Measurements from ENCODE around the gene ARHGEF10L. TPM values are rescaled to one million over a fixed set of nuclear protein-coding genes. Genes with fewer than 3 reads are reported as not detected.

Gene ARHGEF10L
- total RNA-seq, 3 donors from 2014 or later (not counting 1 experiment from before 2014, with no cell fraction given): 0.70 to 1.7 (median 0.94) TPM

DNA sequence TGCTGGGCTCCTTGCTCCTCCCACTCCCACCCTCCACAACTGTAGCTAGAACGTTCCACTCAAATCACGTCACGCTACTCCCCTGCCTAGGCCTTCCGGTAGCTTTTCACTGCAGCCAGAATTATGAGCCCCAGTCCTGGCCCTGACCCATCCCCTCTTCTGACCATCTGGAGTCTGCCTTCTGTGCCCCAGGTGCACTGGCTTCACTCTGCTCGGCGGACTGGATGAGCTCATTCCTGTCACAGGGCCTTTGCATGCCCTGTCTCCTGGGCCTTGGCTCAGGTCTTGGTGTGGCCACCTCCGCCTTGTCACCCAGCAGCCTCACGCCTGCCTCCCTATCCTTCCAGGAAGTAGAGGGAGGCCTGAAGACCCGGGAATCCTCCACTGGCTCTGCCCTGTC is 153.1 kb downstream of the ARHGEF10L start:
- H3K27me3 ChIP-seq (ENCODE audit: control insufficient read depth, insufficient read depth, low read length): no peaks in the 10 kb centered on the region
- Mint-ChIP-seq H3K36me3 (no peaks in the 10 kb centered on the region), H3K27me3 (ENCODE audit: low read depth in 2 of 2) (peaks cover 2 to 8% of the 10 kb centered on the region in 2 donors), H3K9me3 (no peaks in the 10 kb centered on the region), H3K27ac (no peak overlapping the region), H3K4me1 (no peaks in the 10 kb centered on the region), H3K4me3 (no peak overlapping the region)
- no peak overlapping the region for H3K4me3 ChIP-seq (ENCODE audit: low read length)
- DNase-seq (no peak), ATAC-seq (no peak)
- H3K9me3 ChIP-seq (ENCODE audit: control insufficient read depth, insufficient read depth, low read length): no peaks in the 10 kb centered on the region
- H3K27ac ChIP-seq (ENCODE audit: low read length): no peak overlapping the region
- H3K4me1 ChIP-seq (ENCODE audit: control insufficient read depth, insufficient read depth, low read length): no peaks in the 10 kb centered on the region
- intact Hi-C loops (cut with micrococcal nuclease): no loop called here
- no peaks in the 10 kb centered on the region for H3K36me3 ChIP-seq (ENCODE audit: control insufficient read depth, insufficient read depth, low read length)
- TF ChIP-seq, protein P1, sequence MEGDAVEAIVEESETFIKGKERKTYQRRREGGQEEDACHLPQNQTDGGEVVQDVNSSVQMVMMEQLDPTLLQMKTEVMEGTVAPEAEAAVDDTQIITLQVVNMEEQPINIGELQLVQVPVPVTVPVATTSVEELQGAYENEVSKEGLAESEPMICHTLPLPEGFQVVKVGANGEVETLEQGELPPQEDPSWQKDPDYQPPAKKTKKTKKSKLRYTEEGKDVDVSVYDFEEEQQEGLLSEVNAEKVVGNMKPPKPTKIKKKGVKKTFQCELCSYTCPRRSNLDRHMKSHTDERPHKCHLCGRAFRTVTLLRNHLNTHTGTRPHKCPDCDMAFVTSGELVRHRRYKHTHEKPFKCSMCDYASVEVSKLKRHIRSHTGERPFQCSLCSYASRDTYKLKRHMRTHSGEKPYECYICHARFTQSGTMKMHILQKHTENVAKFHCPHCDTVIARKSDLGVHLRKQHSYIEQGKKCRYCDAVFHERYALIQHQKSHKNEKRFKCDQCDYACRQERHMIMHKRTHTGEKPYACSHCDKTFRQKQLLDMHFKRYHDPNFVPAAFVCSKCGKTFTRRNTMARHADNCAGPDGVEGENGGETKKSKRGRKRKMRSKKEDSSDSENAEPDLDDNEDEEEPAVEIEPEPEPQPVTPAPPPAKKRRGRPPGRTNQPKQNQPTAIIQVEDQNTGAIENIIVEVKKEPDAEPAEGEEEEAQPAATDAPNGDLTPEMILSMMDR (IDR thresholded peaks at IDR 0.05): no peak
- WGBS (ENCODE audit: insufficient coverage): 78% methylated on average over 9 of the region's 9 CpGs

DNA sequence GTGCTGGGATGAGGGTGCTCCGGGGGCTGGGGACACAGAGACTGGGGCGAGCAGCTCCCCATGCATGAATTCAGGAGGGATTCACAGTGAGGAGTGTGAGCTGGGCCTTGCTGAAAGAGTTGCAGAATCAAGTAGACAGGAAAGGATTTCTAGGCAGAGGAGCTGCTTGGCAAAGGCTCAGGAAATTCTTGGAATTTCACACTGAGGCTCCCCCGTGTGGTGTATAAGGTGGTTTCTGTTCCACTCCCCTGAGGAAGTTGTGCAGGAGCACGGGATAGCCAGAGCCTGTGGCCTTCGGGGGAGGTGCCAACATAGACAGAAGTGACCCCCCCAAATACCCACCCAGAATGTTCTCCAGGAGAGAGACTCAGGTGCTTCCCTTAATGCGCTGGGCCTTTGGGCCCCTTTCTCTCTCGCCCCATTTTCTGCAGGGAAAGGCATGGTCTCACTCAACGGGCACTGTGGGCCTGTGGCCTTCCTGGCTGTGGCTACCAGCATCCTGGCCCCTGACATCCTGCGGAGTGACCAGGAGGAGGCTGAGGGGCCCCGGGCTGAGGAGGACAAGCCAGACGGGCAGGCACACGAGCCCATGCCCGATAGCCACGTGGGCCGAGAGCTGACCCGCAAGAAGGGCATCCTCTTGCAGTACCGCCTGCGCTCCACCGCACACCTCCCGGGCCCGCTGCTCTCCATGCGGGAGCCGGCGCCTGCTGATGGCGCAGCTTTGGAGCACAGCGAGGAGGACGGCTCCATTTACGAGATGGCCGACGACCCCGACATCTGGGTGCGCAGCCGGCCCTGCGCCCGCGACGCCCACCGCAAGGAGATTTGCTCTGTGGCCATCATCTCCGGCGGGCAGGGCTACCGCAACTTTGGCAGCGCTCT is 157.2 kb downstream of the ARHGEF10L start:
- Mint-ChIP-seq H3K4me3 (no peak overlapping the region), H3K27ac (no peak overlapping the region), H3K4me1 (no peaks in the 10 kb centered on the region), H3K36me3 (no peaks in the 10 kb centered on the region), H3K9me3 (no peaks in the 10 kb centered on the region), H3K27me3 (ENCODE audit: low read depth in 2 of 2) (peaks cover 6 to 14% of the 10 kb centered on the region in 2 donors)
- TF ChIP-seq, protein P1 (IDR thresholded peaks at IDR 0.05): no peak
- WGBS (ENCODE audit: insufficient coverage): 85% methylated on average over 42 of the region's 42 CpGs
- H3K27me3 ChIP-seq (ENCODE audit: control insufficient read depth, insufficient read depth, low read length): no peaks in the 10 kb centered on the region
- ATAC-seq (no peak), DNase-seq (no peak)
- H3K4me1 ChIP-seq (ENCODE audit: control insufficient read depth, insufficient read depth, low read length): no peaks in the 10 kb centered on the region
- no peak overlapping the region for H3K4me3 ChIP-seq (ENCODE audit: low read length)
- H3K9me3 ChIP-seq (ENCODE audit: control insufficient read depth, insufficient read depth, low read length): no peaks in the 10 kb centered on the region
- no peaks in the 10 kb centered on the region for H3K36me3 ChIP-seq (ENCODE audit: control insufficient read depth, insufficient read depth, low read length)
- intact Hi-C loops (cut with micrococcal nuclease): no loop called here
- H3K27ac ChIP-seq (ENCODE audit: low read length): no peak overlapping the region

DNA sequence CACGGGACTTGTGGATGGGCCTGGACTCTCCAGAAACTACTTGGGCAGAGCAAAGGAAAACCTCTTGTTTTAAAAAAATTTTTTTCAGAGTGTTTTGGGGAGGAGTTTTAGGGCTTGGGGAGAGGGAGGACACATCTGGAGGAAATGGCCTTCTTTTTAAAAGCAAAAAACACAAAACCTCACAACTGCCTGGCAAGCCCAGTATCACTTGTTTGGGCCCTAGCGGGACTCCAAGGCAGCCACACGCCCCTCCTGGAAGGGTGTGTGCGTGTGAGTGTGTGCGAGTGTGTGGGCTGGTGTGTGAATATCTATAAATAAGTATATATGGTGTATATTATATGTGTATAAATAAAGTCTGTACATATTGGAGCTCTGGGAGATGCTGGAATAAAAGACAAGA is 158.0 kb downstream of the ARHGEF10L start:
- Histone ChIP-seq H3K27me3 (ENCODE audit: control insufficient read depth, insufficient read depth, low read length) (no peaks in the 10 kb centered on the region), H3K4me1 (ENCODE audit: control insufficient read depth, insufficient read depth, low read length) (no peaks in the 10 kb centered on the region)
- TF ChIP-seq, protein P1 (IDR thresholded peaks at IDR 0.05): no peak

More for the DNA sequence above, 158.0 kb downstream of the ARHGEF10L start:
- no peaks in the 10 kb centered on the region for H3K36me3 Mint-ChIP-seq
- H3K27me3 Mint-ChIP-seq (ENCODE audit: low read depth in 2 of 2): peaks cover 6 to 14% of the 10 kb centered on the region in 2 donors
- ATAC-seq (no peak), DNase-seq (no peak)
- 12% methylated on average over 5 of the region's 5 CpGs for WGBS (ENCODE audit: insufficient coverage)
- intact Hi-C loops (cut with micrococcal nuclease): no loop called here
- no peak overlapping the region for H3K4me3 Mint-ChIP-seq
- H3K36me3 ChIP-seq (ENCODE audit: control insufficient read depth, insufficient read depth, low read length): no peaks in the 10 kb centered on the region
- no peak overlapping the region for H3K4me3 ChIP-seq (ENCODE audit: low read length)
- no peaks in the 10 kb centered on the region for H3K9me3 Mint-ChIP-seq
- H3K27ac ChIP-seq (ENCODE audit: low read length): no peak overlapping the region
- no peaks in the 10 kb centered on the region for H3K9me3 ChIP-seq (ENCODE audit: control insufficient read depth, insufficient read depth, low read length)
- no peaks in the 10 kb centered on the region for H3K4me1 Mint-ChIP-seq
- no peak overlapping the region for H3K27ac Mint-ChIP-seq
